Measurements from ENCODE around the gene RIMBP2.

The RIMBP2 gene

DNA sequence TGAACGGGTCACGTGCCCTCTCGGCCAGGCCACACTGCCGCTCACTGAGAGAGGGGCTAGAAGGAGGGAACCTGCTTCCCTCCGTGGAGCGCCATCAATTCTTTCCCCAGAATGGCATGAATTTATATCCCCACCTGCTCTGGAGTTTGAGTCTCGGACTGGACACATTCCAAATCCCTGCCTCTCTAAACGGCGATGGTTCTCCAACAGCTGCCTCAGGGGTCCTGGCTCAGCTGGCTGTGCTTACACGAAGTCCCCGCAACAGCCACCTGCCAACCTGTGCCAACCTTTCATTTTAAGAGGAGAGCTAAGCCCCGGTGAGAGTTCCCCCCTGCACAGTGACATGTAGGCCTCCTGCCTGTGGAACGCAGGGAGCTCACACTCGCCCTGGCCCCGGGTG, 73.2 kb downstream of the RIMBP2 start:
- H3K27ac ChIP-seq (replicated peaks), result no peak overlapping the region
- no peak overlapping the region for H3K4me3 ChIP-seq (replicated peaks; ENCODE audit: insufficient read depth, low read length)
- no peaks in the 10 kb centered on the region for H3K27me3 ChIP-seq (ENCODE audit: insufficient read depth, poor library complexity, severe bottlenecking)
- TF ChIP-seq SPI1 (IDR thresholded peaks at IDR 0.05; ENCODE audit: borderline replicate concordance, low read depth) (no peak), GABPA (IDR thresholded peaks at IDR 0.05; ENCODE audit: low read depth) (no peak), POLR2AphosphoS5 (IDR thresholded peaks at IDR 0.05; ENCODE audit: low read depth) (no peak)
- TF ChIP-seq, protein P1, sequence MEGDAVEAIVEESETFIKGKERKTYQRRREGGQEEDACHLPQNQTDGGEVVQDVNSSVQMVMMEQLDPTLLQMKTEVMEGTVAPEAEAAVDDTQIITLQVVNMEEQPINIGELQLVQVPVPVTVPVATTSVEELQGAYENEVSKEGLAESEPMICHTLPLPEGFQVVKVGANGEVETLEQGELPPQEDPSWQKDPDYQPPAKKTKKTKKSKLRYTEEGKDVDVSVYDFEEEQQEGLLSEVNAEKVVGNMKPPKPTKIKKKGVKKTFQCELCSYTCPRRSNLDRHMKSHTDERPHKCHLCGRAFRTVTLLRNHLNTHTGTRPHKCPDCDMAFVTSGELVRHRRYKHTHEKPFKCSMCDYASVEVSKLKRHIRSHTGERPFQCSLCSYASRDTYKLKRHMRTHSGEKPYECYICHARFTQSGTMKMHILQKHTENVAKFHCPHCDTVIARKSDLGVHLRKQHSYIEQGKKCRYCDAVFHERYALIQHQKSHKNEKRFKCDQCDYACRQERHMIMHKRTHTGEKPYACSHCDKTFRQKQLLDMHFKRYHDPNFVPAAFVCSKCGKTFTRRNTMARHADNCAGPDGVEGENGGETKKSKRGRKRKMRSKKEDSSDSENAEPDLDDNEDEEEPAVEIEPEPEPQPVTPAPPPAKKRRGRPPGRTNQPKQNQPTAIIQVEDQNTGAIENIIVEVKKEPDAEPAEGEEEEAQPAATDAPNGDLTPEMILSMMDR (IDR thresholded peaks at IDR 0.05; ENCODE audit: insufficient read depth, low read length), result no peak
- TF ChIP-seq, protein P2, sequence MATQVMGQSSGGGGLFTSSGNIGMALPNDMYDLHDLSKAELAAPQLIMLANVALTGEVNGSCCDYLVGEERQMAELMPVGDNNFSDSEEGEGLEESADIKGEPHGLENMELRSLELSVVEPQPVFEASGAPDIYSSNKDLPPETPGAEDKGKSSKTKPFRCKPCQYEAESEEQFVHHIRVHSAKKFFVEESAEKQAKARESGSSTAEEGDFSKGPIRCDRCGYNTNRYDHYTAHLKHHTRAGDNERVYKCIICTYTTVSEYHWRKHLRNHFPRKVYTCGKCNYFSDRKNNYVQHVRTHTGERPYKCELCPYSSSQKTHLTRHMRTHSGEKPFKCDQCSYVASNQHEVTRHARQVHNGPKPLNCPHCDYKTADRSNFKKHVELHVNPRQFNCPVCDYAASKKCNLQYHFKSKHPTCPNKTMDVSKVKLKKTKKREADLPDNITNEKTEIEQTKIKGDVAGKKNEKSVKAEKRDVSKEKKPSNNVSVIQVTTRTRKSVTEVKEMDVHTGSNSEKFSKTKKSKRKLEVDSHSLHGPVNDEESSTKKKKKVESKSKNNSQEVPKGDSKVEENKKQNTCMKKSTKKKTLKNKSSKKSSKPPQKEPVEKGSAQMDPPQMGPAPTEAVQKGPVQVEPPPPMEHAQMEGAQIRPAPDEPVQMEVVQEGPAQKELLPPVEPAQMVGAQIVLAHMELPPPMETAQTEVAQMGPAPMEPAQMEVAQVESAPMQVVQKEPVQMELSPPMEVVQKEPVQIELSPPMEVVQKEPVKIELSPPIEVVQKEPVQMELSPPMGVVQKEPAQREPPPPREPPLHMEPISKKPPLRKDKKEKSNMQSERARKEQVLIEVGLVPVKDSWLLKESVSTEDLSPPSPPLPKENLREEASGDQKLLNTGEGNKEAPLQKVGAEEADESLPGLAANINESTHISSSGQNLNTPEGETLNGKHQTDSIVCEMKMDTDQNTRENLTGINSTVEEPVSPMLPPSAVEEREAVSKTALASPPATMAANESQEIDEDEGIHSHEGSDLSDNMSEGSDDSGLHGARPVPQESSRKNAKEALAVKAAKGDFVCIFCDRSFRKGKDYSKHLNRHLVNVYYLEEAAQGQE (IDR thresholded peaks at IDR 0.05; ENCODE audit: insufficient replicate concordance, low read depth), result no peak
- DNase-seq (ENCODE audit: low read depth in 1 of 2, low spot score in 1 of 2), result no peak

DNA sequence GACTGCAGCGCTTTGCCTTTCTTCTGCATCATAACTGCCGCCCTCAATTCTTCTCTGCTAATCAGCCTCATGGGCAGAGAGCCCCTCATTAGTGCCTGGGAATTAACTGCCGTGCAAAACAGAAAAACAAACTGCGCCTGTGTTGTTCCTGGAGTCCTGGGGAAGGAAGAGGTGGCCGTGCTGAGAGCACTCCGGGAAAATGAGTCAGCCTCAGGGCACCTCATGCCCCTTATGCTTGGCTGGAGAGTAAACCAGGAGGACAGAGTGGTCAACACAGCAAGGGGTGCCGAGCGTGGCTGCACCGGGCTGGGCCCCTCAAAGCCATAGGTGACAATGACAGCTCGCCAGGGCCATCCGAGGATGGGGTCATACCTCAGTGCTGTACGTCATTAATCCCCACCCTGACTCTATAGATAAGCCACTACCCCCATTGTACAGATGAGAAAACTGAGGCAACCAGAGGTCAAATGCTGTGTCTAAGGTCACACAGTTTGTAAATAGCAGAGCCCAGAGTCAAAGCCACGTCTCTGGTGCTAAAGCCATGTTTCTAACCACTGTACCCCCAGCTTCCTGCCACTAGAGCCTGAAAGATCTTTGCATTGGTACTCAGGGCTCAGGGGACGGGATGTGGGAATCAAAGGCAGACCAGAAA, 74.4 kb downstream of the RIMBP2 start:
- TF ChIP-seq SPI1 (IDR thresholded peaks at IDR 0.05; ENCODE audit: borderline replicate concordance, low read depth) (no peak), GABPA (IDR thresholded peaks at IDR 0.05; ENCODE audit: low read depth) (no peak), POLR2AphosphoS5 (IDR thresholded peaks at IDR 0.05; ENCODE audit: low read depth) (no peak)
- TF ChIP-seq, protein P2 (IDR thresholded peaks at IDR 0.05; ENCODE audit: insufficient replicate concordance, low read depth), result no peak
- TF ChIP-seq, protein P1 (IDR thresholded peaks at IDR 0.05; ENCODE audit: insufficient read depth, low read length), result no peak
- no peak for DNase-seq (ENCODE audit: low read depth in 1 of 2, low spot score in 1 of 2)
- Histone ChIP-seq H3K4me3 (replicated peaks; ENCODE audit: insufficient read depth, low read length) (no peak overlapping the region), H3K27me3 (ENCODE audit: insufficient read depth, poor library complexity, severe bottlenecking) (no peaks in the 10 kb centered on the region), H3K27ac (replicated peaks) (no peak overlapping the region)

DNA sequence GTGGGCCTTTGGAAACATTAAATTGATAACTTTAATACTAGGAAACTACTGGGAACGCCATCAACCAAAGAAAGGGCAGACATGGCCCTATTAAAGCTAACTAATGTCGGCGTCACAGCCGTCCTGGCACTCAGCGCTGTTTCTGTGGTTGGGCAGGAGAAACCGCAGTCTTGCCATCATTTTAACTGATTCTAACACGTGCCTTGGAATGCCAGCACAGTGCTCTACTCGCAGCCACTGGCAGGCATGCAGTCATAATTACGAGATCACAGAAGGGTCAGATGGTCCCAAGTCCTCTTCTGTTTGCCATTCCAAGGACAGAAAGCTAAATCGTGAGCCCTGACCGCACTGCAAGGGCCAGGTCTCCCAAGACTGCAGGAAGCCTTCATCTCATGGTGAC, 75.2 kb downstream of the RIMBP2 start:
- DNase-seq (ENCODE audit: low read depth in 1 of 2, low spot score in 1 of 2), result no peak
- TF ChIP-seq SPI1 (IDR thresholded peaks at IDR 0.05; ENCODE audit: borderline replicate concordance, low read depth), result no peak
- TF ChIP-seq GABPA (IDR thresholded peaks at IDR 0.05; ENCODE audit: low read depth), result no peak
- TF ChIP-seq, protein P2 (IDR thresholded peaks at IDR 0.05; ENCODE audit: insufficient replicate concordance, low read depth), result no peak
- no peak for TF ChIP-seq POLR2AphosphoS5 (IDR thresholded peaks at IDR 0.05; ENCODE audit: low read depth)
- TF ChIP-seq, protein P1 (IDR thresholded peaks at IDR 0.05; ENCODE audit: insufficient read depth, low read length), result no peak
- H3K27me3 ChIP-seq (ENCODE audit: insufficient read depth, poor library complexity, severe bottlenecking), result no peaks in the 10 kb centered on the region
- H3K4me3 ChIP-seq (replicated peaks; ENCODE audit: insufficient read depth, low read length), result no peak overlapping the region
- H3K27ac ChIP-seq (replicated peaks), result no peak overlapping the region

Data from HL-60 (cell line).